ENCODE data around the gene BNIP2. TPM values are rescaled to one million over a fixed set of nuclear protein-coding genes. Genes with fewer than 3 reads are reported as not detected.
A peak's percentile ranks its signal among the peaks of the same experiment; 100 is the strongest.

BNIP2 gene
- total and polyA plus RNA-seq, 2 of the 13 experiments (the other 11 are each of a cell fraction or from before 2014, with no cell fraction given), result 17.4 to 57.6 TPM

DNA sequence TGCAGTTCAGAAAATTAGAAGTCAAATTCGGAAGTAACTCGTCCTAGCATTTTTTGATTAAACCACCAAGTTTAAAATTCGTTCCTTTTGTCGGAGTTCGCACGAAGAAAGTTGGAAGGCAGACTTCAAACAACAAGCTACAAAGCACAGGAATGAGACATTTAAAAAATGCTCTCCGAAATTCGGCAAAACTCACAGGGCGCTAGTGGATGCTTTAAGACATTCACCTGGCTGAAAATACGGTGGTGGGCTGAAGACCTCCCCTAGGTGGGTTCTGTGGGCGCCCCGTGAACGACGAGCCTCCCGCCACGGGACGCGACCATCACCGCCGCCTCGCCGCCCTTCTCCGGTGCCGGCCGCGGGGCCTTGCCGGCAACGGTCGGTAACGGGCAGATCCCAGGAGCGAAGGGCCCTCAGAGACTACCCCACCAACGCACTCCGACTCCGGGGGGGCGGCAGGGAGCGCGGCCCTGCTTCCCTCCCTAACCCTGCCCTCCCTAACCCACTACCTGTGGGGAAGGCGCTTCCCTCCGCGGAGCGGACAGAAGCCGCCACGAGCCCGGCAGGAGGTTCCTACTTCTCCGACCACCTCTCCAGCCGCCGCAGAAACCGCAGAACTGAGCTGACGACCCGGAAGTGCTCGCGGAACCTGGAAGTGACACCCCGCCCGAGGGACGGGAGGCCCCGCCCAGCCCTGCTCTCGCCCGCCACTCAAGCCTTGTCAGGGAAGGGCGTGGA lies 32.1 kb downstream of the BNIP2 start, which contains the start of gene GTF2A2 (continued):
- TF ChIP-seq ZNF292 (CRISPR knock-in tag; IDR thresholded peaks at IDR 0.05; ENCODE audit: borderline replicate concordance, low read depth) (0 out of 2 replicates have a peak, but pooled peaks have one; percentile 52), HNRNPH1 (optimal IDR thresholded peaks at IDR 0.05; ENCODE audit: low read depth, low read length) (no peak), ISL2 (CRISPR knock-in tag; IDR thresholded peaks at IDR 0.05) (peak; percentile 48; the same call in 1 of the 2 replicates), SNRNP70 (IDR thresholded peaks at IDR 0.05; ENCODE audit: low read depth, low read length) (no peak), CENPT (CRISPR knock-in tag; IDR thresholded peaks at IDR 0.05; ENCODE audit: low read depth) (no peak), ZNF10 (CRISPR knock-in tag; IDR thresholded peaks at IDR 0.05; ENCODE audit: borderline replicate concordance, low read depth) (no peak), ZNF883 (CRISPR knock-in tag; IDR thresholded peaks at IDR 0.05; ENCODE audit: not compliant biosample characterization) (peak; percentile 43), ZNF562 (CRISPR knock-in tag; IDR thresholded peaks at IDR 0.05; ENCODE audit: borderline replicate concordance) (no peak), ELF4 (CRISPR knock-in tag; IDR thresholded peaks at IDR 0.05; ENCODE audit: borderline replicate concordance) (peak; percentile 77; the same call in 1 of the 2 replicates), IKZF1 (IDR thresholded peaks at IDR 0.05) (no peak), SALL2 (CRISPR knock-in tag; IDR thresholded peaks at IDR 0.05) (no peak; the same call in none of the 2 replicates), PAWR (CRISPR knock-in tag; IDR thresholded peaks at IDR 0.05; ENCODE audit: borderline replicate concordance) (peak; percentile 68; the same call in 1 of the 2 replicates), ATF1 (CRISPR knock-in tag; IDR thresholded peaks at IDR 0.05) (no peak; the same call in 1 of the 2 replicates), MBNL3 (CRISPR knock-in tag; conservative IDR thresholded peaks at IDR 0.05) (no peak), ZNF557 (CRISPR knock-in tag; IDR thresholded peaks at IDR 0.05) (no peak), KLF15 (CRISPR knock-in tag; IDR thresholded peaks at IDR 0.05; ENCODE audit: borderline replicate concordance) (peak; percentile 50; the same call in 1 of the 2 replicates), ZNF598 (CRISPR knock-in tag; IDR thresholded peaks at IDR 0.05; ENCODE audit: borderline replicate concordance) (peak; percentile 31; the same call in 1 of the 2 replicates), STAG1 (CRISPR knock-in tag; IDR thresholded peaks at IDR 0.05) (no peak), ZNF317 (CRISPR knock-in tag; IDR thresholded peaks at IDR 0.05) (peak; percentile 71; the same call in 1 of the 2 replicates), FOXC1 (CRISPR knock-in tag; IDR thresholded peaks at IDR 0.05; ENCODE audit: borderline replicate concordance) (peak; percentile 71; the same call in 1 of the 2 replicates)
- TF ChIP-seq, protein P1, sequence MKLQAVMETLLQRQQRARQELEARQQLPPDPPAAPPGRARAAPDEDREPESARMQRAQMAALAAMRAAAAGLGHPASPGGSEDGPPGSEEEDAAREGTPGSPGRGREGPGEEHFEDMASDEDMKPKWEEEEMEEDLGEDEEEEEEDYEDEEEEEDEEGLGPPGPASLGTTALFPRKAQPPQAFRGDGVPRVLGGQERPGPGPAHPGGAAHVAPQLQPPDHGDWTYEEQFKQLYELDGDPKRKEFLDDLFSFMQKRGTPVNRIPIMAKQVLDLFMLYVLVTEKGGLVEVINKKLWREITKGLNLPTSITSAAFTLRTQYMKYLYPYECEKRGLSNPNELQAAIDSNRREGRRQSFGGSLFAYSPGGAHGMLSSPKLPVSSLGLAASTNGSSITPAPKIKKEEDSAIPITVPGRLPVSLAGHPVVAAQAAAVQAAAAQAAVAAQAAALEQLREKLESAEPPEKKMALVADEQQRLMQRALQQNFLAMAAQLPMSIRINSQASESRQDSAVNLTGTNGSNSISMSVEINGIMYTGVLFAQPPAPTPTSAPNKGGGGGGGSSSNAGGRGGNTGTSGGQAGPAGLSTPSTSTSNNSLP (IDR thresholded peaks at IDR 0.05; ENCODE audit: low read depth, low read length), result no peak
- TF ChIP-seq, protein P2, sequence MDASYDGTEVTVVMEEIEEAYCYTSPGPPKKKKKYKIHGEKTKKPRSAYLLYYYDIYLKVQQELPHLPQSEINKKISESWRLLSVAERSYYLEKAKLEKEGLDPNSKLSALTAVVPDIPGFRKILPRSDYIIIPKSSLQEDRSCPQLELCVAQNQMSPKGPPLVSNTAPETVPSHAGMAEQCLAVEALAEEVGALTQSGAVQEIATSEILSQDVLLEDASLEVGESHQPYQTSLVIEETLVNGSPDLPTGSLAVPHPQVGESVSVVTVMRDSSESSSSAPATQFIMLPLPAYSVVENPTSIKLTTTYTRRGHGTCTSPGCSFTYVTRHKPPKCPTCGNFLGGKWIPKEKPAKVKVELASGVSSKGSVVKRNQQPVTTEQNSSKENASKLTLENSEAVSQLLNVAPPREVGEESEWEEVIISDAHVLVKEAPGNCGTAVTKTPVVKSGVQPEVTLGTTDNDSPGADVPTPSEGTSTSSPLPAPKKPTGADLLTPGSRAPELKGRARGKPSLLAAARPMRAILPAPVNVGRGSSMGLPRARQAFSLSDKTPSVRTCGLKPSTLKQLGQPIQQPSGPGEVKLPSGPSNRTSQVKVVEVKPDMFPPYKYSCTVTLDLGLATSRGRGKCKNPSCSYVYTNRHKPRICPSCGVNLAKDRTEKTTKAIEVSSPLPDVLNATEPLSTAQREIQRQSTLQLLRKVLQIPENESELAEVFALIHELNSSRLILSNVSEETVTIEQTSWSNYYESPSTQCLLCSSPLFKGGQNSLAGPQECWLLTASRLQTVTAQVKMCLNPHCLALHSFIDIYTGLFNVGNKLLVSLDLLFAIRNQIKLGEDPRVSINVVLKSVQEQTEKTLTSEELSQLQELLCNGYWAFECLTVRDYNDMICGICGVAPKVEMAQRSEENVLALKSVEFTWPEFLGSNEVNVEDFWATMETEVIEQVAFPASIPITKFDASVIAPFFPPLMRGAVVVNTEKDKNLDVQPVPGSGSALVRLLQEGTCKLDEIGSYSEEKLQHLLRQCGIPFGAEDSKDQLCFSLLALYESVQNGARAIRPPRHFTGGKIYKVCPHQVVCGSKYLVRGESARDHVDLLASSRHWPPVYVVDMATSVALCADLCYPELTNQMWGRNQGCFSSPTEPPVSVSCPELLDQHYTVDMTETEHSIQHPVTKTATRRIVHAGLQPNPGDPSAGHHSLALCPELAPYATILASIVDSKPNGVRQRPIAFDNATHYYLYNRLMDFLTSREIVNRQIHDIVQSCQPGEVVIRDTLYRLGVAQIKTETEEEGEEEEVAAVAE (CRISPR knock-in tag; IDR thresholded peaks at IDR 0.05; ENCODE audit: borderline replicate concordance), result peak; percentile 42; the same call in 1 of the 2 replicates
- TF ChIP-seq, protein P3, sequence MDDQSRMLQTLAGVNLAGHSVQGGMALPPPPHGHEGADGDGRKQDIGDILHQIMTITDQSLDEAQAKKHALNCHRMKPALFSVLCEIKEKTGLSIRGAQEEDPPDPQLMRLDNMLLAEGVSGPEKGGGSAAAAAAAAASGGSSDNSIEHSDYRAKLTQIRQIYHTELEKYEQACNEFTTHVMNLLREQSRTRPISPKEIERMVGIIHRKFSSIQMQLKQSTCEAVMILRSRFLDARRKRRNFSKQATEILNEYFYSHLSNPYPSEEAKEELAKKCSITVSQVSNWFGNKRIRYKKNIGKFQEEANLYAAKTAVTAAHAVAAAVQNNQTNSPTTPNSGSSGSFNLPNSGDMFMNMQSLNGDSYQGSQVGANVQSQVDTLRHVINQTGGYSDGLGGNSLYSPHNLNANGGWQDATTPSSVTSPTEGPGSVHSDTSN (CRISPR knock-in tag; IDR thresholded peaks at IDR 0.05; ENCODE audit: borderline replicate concordance), result no peak
